ENCODE data around the gene INKA2. TPM values are rescaled to one million over a fixed set of nuclear protein-coding genes. Genes with fewer than 3 reads are reported as not detected.

The INKA2 gene
- total RNA-seq, 1 experiment from 2014 or later, result 12.3 TPM

GRCh38 chr1:111733992-111734341, 5.2 kb downstream of the INKA2 start:
- Mint-ChIP-seq H3K4me1 (peaks cover 15 to 21% of the 10 kb centered on the region in 2 experiments), H3K27ac (peak overlapping the region in 1 of 3 experiments; percentile 96; a peak in 1 of 7 replicates), H3K4me3 (no peak overlapping the region), H3K27me3 (ENCODE audit: low read depth) (peaks cover 2% of the 10 kb centered on the region; the same call in 1 of the 2 replicates), H3K36me3 (ENCODE audit: insufficient read depth in 1 of 3, low read depth in 3 of 3) (no peaks in the 10 kb centered on the region), H3K9me3 (no peaks in the 10 kb centered on the region)
- Histone ChIP-seq H3K27ac (ENCODE audit: insufficient read length, low read depth, low read length) (no peak overlapping the region), H4K5ac (ENCODE audit: insufficient read length, low read depth, low read length) (no peak overlapping the region), H3K79me1 (ENCODE audit: insufficient read depth, low read depth, low read length, poor library complexity, severe bottlenecking) (peaks cover 2% of the 10 kb centered on the region), H3K23ac (ENCODE audit: insufficient read length, low read depth, low read length) (no peak overlapping the region), H3K23me2 (ENCODE audit: insufficient read length, low read depth, low read length, poor library complexity, severe bottlenecking) (peaks cover 11% of the 10 kb centered on the region), H2AK5ac (ENCODE audit: insufficient read length, low read length) (no peak overlapping the region), H2BK120ac (ENCODE audit: low read depth, low read length, poor library complexity, severe bottlenecking) (no peak overlapping the region), H3K18ac (ENCODE audit: insufficient read length, low read depth, low read length) (no peak overlapping the region), H2BK12ac (ENCODE audit: insufficient read length, low read depth, low read length) (no peak overlapping the region), H2AFZ (ENCODE audit: low read length) (no peak overlapping the region), H4K91ac (ENCODE audit: insufficient read length, low read depth, low read length) (no peak overlapping the region), H3K79me2 (ENCODE audit: insufficient read depth, low read length) (no peaks in the 10 kb centered on the region; the same call in 1 of the 2 replicates), H3T11ph (ENCODE audit: low read length) (no peak overlapping the region), H3K4me1 (ENCODE audit: insufficient read depth, low read length) (peaks cover 20% of the 10 kb centered on the region), H3K14ac (ENCODE audit: insufficient read depth, low read length) (no peak overlapping the region), H3K4ac (ENCODE audit: low read depth, low read length) (no peak overlapping the region), H4K20me1 (ENCODE audit: control insufficient read depth, insufficient read depth, insufficient read length) (no peaks in the 10 kb centered on the region), H2BK20ac (ENCODE audit: low read depth, low read length, poor library complexity, severe bottlenecking) (no peak overlapping the region), H3K27me3 (ENCODE audit: insufficient read depth, low read length) (no peaks in the 10 kb centered on the region), H2BK15ac (ENCODE audit: low read depth, low read length) (no peak overlapping the region), H2BK5ac (ENCODE audit: insufficient read length, low read length) (no peak overlapping the region), H3K9me3 (ENCODE audit: control insufficient read depth, low read depth, low read length) (no peaks in the 10 kb centered on the region), H3K56ac (ENCODE audit: insufficient read length, low read depth, low read length) (no peak overlapping the region), H3K9ac (ENCODE audit: extremely low read depth, insufficient read length, low read length) (no peak overlapping the region), H4K8ac (replicated peaks; ENCODE audit: insufficient read length, low read depth, low read length) (no peak overlapping the region), H3K4me2 (ENCODE audit: insufficient read depth, insufficient read length, low read length) (no peak overlapping the region)
- TF ChIP-seq, protein P1, sequence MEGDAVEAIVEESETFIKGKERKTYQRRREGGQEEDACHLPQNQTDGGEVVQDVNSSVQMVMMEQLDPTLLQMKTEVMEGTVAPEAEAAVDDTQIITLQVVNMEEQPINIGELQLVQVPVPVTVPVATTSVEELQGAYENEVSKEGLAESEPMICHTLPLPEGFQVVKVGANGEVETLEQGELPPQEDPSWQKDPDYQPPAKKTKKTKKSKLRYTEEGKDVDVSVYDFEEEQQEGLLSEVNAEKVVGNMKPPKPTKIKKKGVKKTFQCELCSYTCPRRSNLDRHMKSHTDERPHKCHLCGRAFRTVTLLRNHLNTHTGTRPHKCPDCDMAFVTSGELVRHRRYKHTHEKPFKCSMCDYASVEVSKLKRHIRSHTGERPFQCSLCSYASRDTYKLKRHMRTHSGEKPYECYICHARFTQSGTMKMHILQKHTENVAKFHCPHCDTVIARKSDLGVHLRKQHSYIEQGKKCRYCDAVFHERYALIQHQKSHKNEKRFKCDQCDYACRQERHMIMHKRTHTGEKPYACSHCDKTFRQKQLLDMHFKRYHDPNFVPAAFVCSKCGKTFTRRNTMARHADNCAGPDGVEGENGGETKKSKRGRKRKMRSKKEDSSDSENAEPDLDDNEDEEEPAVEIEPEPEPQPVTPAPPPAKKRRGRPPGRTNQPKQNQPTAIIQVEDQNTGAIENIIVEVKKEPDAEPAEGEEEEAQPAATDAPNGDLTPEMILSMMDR (conservative IDR thresholded peaks at IDR 0.05), result no peak
- peak; percentile 8 for DNase-seq
- WGBS (ENCODE audit: extremely low coverage, insufficient read length, low lambda C conversion rate), result no CpG with 5 or more reads among the region's 5 CpGs
